Small intestine (tissue), 7 donors: ENCODE data around the gene FOXD3. TPM values are rescaled to one million over a fixed set of nuclear protein-coding genes. Genes with fewer than 3 reads are reported as not detected.
"Not testable (repeated sequence)": the region's sequence is repeated elsewhere in the genome, so short reads cannot be mapped to it uniquely, and the experiment has no call there.

Experiments
- DNase-seq, 2 donors: peaks; one replicate each; pipeline versions ENCODE4 v3.0.0 to v3.0.0-alpha.2; 2013
- FAIRE-seq: peaks from 2 replicates; lab custom pipeline; 2012; peaks lifted over from hg19 to GRCh38; lab: Jason Lieb, UNC
- H3K27ac ChIP-seq, 3 donors: one replicate each; pipeline ENCODE4 v1.5.1; 2013; ENCODE audit warnings: low read length in 2 of 3, mild to moderate bottlenecking in 2 of 3, control low read depth in 1 of 3, inconsistent platforms in 1 of 3, low read depth in 1 of 3, moderate library complexity in 1 of 3
- H3K27me3 ChIP-seq, 3 donors: one replicate each; pipeline ENCODE4 v1.6.1; 2013; ENCODE audit warnings: low read length in 3 of 3, inconsistent platforms in 1 of 3; ENCODE audit not compliant: control insufficient read depth in 3 of 3, insufficient read depth in 3 of 3
- H3K36me3 ChIP-seq, 3 donors: one replicate each; pipeline ENCODE4 v1.6.1; 2013; ENCODE audit warnings: low read length in 3 of 3, inconsistent platforms in 1 of 3, low read depth in 1 of 3, mild to moderate bottlenecking in 1 of 3, moderate library complexity in 1 of 3; ENCODE audit not compliant: control insufficient read depth in 3 of 3, insufficient read depth in 2 of 3
- H3K4me1 ChIP-seq, 3 donors: one replicate each; pipeline ENCODE4 v1.6.1; 2013; ENCODE audit warnings: low read length in 2 of 3, inconsistent platforms in 1 of 3, low read depth in 1 of 3, mild to moderate bottlenecking in 1 of 3, moderate library complexity in 1 of 3; ENCODE audit not compliant: control insufficient read depth in 3 of 3, insufficient read depth in 2 of 3
- H3K4me3 ChIP-seq, 3 donors: one replicate each; pipeline ENCODE4 v1.5.1; 2013; ENCODE audit warnings: low read length in 3 of 3, control low read depth in 1 of 3, inconsistent platforms in 1 of 3, low read depth in 1 of 3, mild to moderate bottlenecking in 1 of 3, moderate library complexity in 1 of 3
- H3K9me3 ChIP-seq, 2 donors: one replicate each; pipeline ENCODE4 v1.6.1; 2013; ENCODE audit warnings: low read depth in 1 of 2, low read length in 1 of 2; ENCODE audit not compliant: control insufficient read depth in 2 of 2, insufficient read depth in 1 of 2
- WGBS, 3 donors: extraction: QIAGEN DNeasy Blood & Tissue Kit; methylation state at CpG; one replicate each; pipeline ENCODE4 v1.1.7; 2013; 5-methylcytosine and 5-hydroxymethylcytosine counted together
- polyA plus RNA-seq, 4 donors: library from polyadenylated mRNA; stranded (reverse) in 3 of 4; unstranded in 1 of 4; fragments of 200-250 nt in 3 of 4; fragments of 120-200 nt in 1 of 4; gene quantifications; one replicate each; pipeline versions ENCODE4 v1.2.1 to v1.2.3, GENCODE V29; 2013
- donor health status: healthy with polysubstance abuse.
- donor health status: control.
- donor health status: control.
- donor health status: Bipolar disorder and iron deficiency.
- donor health status: healthy.

FOXD3 gene
- polyA plus RNA-seq, 4 donors, result 0.37 to 0.54 TPM; not detected in 2

DNA sequence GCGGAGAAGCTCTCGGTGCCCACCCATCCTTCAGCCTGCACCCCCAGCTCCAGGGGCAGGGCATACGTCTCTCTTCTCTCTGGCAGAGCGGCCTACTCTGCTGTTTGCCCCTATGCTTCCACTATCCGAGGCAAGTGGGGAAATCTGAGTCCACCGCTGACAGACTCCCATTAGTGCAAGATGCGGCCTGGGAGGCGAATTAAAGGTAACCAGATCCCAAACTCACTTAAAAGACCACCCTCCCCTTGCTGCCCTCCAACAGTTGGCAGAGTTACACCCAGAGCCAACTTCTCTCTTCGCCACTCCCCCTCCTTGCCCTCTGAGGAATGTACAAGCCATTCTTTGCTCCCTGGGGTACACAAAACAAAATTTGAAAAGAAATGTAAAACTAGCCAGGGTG lies 6.4 kb downstream of the FOXD3 start:
- H3K27me3 ChIP-seq, result peaks cover 5 to 76% (median 52%) of the 10 kb centered on the region in 3 donors
- WGBS, 3 donors, result 77 to 81% (median 80%) methylated on average over 9 of the region's 9 CpGs
- no peak overlapping the region for H3K4me3 ChIP-seq
- FAIRE-seq (no peak), DNase-seq (no peak)
- peaks cover 0 to 3% of the 10 kb centered on the region in 2 donors for H3K9me3 ChIP-seq
- H3K36me3 ChIP-seq, result no peaks in the 10 kb centered on the region
- no peak overlapping the region for H3K27ac ChIP-seq
- peaks cover 0 to 15% (median 2%) of the 10 kb centered on the region in 3 donors for H3K4me1 ChIP-seq

DNA sequence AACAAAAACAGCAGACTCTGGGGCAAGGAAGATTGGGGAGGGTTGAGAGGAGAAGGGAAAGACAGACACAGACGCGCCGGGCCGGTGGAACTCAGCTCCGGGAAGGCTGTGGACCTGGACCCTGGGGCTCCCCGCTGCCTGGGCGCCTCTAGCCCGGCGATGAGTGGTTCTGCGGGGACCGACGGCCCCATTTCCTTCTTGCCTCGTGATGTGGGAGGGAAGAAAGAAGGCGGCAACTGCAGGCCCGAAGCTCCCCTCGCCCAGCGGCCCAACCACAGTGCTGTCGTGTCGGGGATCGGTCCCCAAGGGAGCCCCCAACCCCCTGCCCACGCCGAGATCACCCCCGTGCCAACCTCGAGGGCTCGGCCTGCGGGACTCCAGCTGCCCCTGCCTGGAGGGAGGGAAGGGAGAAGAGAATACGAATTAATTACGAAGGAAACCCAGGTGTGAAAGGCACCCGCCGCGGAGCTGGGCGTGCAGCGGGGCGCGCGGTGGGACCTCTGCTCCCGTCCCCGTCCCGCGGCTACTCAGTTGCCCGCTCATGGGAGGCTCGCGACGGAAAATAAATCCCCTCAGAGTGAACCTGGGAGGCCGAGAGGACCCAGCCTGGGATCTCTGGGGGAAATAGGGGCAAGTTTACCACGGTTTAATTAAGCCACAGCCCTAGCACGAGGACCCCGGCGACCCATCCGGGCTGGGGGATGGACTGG lies 7.4 kb downstream of the FOXD3 start:
- peak in 1 of 2 donors; percentile 48 for DNase-seq
- no peak for FAIRE-seq

DNA sequence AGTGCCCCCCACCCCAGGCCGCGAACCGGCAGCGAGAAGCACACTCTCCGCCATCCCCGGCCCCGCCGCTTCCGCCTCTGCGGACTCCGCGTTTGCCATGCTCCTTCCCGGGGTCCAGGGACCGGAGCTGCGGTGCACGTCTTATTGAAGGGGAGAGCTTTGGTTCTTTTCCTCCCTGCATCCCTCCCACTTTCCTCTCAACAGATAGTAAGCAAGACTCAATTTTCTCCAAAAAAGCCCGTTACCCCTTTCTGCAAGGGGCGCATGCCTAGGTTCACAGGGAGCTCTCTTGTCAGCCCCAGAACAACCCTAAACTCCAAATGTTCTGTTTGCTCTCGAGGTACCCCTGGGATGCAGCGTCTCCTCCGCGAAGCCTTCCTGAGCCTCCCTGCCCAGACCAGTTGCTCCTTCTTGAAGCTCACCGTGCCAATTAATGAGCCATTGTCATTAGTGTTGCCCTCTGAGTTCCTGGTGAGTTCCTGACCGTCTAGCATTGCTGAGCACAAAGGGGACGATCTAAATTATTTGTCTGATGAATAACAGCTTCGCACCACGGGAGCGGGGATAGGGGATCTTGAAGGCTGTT lies 8.1 kb downstream of the FOXD3 start:
- DNase-seq, result no peak
- Histone ChIP-seq H3K36me3 (no peaks in the 10 kb centered on the region), H3K27me3 (peaks cover 0 to 73% (median 46%) of the 10 kb centered on the region in 3 donors), H3K4me1 (peaks cover 0 to 11% (median 2%) of the 10 kb centered on the region in 3 donors), H3K4me3 (no peak overlapping the region), H3K27ac (no peak overlapping the region), H3K9me3 (peaks cover 0 to 3% of the 10 kb centered on the region in 2 donors)
- FAIRE-seq, result no peak
- WGBS, 3 donors, result 5 to 10% (median 9%) methylated on average over 26 to 28 of the region's 28 CpGs

More for the DNA sequence above, 7.4 kb downstream of the FOXD3 start:
- H3K4me3 ChIP-seq, result no peak overlapping the region
- peaks cover 0 to 3% of the 10 kb centered on the region in 2 donors for H3K9me3 ChIP-seq
- no peaks in the 10 kb centered on the region for H3K36me3 ChIP-seq
- no peak overlapping the region for H3K27ac ChIP-seq
- peaks cover 0 to 72% (median 46%) of the 10 kb centered on the region in 3 donors for H3K27me3 ChIP-seq
- WGBS, 3 donors, result 3 to 5% (median 5%) methylated on average over 43 to 50 of the region's 50 CpGs
- H3K4me1 ChIP-seq, result peaks cover 0 to 11% (median 2%) of the 10 kb centered on the region in 3 donors

- Histone ChIP-seq H3K27me3 (peaks cover 0 to 13% (median 5%) of the 10 kb centered on the region in 3 donors), H3K4me3 (no peak overlapping the region), H3K9me3 (no peaks in the 10 kb centered on the region), H3K4me1 (no peaks in the 10 kb centered on the region), H3K36me3 (no peaks in the 10 kb centered on the region), H3K27ac (no peak overlapping the region)
- FAIRE-seq (no peak), DNase-seq (no peak)
- 30 to 57% (median 48%) methylated on average over 2 of the region's 2 CpGs for WGBS, 3 donors
These were observed 20.0 kb downstream of the FOXD3 start for GRCh38 chr1:63342402-63342801.

- Histone ChIP-seq H3K9me3 (no peaks in the 10 kb centered on the region), H3K36me3 (no peaks in the 10 kb centered on the region), H3K27ac (no peak overlapping the region), H3K4me1 (no peaks in the 10 kb centered on the region), H3K27me3 (peaks cover 0 to 19% (median 5%) of the 10 kb centered on the region in 3 donors), H3K4me3 (no peak overlapping the region)
- WGBS, 3 donors, result 58 to 82% (median 71%) methylated on average over 1 of the region's 1 CpG
- DNase-seq (no peak), FAIRE-seq (no peak)
These were observed 21.6 kb downstream of the FOXD3 start for GRCh38 chr1:63343922-63344321.

DNA sequence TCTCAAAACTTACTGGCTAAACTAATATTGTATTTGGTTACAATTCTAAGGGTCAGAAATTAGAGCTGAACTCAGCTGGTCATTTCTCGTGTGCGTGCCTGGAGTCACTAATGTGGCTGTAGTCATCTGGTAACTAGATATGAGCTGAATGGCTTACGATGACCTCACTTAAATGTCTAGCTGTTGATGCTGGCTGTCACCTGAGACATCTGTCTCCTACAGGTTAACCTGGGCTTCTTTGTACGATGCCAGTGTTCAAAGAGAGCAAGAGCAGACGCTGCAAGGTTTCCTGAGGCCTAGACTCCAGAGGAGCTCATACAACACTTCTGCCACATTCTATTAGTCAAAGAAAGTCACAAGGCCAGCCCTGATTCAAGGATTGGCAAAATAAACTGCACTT lies 28.0 kb downstream of the FOXD3 start:
- Histone ChIP-seq H3K27me3 (peaks cover 0 to 18% (median 4%) of the 10 kb centered on the region in 3 donors), H3K27ac (no peak overlapping the region), H3K36me3 (no peaks in the 10 kb centered on the region), H3K4me3 (no peak overlapping the region), H3K9me3 (no peaks in the 10 kb centered on the region), H3K4me1 (no peaks in the 10 kb centered on the region)
- DNase-seq, result no peak
- FAIRE-seq, result no peak
- 90 to 93% (median 92%) methylated on average over 5 of the region's 5 CpGs for WGBS, 3 donors

DNA sequence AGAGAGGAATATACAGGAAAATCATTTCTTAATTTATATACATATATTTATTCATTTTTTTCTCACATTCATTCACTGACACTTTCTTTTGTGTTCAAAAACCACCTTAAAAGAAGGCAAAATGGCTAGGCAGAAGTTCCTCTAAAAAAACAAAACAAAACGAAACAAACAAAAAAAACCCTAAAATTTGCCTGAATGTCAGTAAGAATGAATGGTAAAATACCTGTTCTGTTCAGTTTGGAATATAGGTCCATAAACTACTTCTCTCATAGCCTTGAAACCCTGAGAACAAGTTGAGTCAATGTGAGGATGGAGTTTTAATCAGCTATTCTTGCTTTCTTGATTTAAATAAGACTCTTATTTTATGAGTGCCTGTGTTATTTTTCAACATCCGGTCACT lies 30.4 kb downstream of the FOXD3 start:
- Histone ChIP-seq H3K4me1 (no peaks in the 10 kb centered on the region), H3K27me3 (peaks cover 0 to 16% (median 2%) of the 10 kb centered on the region in 3 donors), H3K4me3 (no peak overlapping the region), H3K9me3 (no peaks in the 10 kb centered on the region), H3K27ac (no peak overlapping the region), H3K36me3 (no peaks in the 10 kb centered on the region)
- 60 to 76% (median 75%) methylated on average over 2 of the region's 2 CpGs for WGBS, 3 donors
- FAIRE-seq (no peak), DNase-seq (no peak)

DNA sequence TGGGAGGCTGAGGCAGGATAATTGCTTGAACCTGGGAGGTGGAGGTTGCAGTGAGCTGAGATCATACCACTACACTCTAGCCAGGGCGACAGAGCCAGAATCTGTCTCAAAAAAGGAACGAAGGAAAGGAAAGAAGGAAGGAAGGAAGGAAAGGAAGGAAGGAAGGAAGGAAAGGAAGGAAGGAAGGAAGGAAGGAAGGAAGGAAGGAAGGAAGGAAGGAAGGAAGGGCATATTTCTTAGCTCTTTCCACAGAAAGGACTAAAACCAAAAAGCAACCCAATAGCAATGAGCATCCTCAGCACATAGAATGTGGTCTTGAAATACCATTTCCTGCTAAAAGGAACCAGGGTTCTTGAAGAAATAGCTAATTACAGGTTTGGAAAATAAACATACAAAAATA lies 33.9 kb downstream of the FOXD3 start:
- not testable (repeated sequence) for FAIRE-seq, H3K27ac ChIP-seq, H3K4me1 ChIP-seq, H3K9me3 ChIP-seq, H3K27me3 ChIP-seq, DNase-seq, H3K4me3 ChIP-seq, H3K36me3 ChIP-seq
- WGBS, 3 donors, result 78 to 89% (median 88%) methylated on average over 2 of the region's 2 CpGs
